Measurements from ENCODE around the gene GRK5. TPM values are rescaled to one million over a fixed set of nuclear protein-coding genes. Genes with fewer than 3 reads are reported as not detected.
A peak's percentile ranks its signal among the peaks of the same experiment; 100 is the strongest.
"Not testable (repeated sequence)": the region's sequence is repeated elsewhere in the genome, so short reads cannot be mapped to it uniquely, and the experiment has no call there.

The GRK5 gene
- total RNA-seq, 1 donor from 2014 or later, result 4.3 TPM

DNA sequence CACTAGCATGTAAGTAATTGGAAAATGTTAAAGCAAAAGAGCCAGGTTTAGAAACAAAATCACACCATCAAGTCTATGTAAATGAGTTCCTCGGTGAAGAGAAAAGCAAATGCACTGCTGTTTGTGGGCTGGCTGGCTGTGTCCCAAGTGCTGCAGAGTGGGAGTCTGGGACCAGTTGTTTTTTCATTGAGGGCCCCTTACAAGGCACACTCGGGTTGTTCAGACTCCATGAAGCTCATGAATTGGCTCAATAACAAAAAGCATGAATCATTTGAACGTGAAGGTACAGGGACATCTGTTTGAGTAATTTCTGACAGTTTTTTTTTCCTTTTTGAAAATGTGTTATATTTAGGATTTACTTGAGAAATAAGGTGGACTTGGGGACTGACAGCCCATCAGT lies 28.0 kb downstream of the GRK5 start:
- Mint-ChIP-seq H3K27me3 (ENCODE audit: insufficient read depth, low read depth) (peaks cover 3% of the 10 kb centered on the region), H3K27ac (no peak overlapping the region), H3K4me1 (peaks cover 32% of the 10 kb centered on the region), H3K4me3 (no peak overlapping the region), H3K9me3 (peaks cover 16% of the 10 kb centered on the region), H3K36me3 (peaks cover 10% of the 10 kb centered on the region)
- H3K9ac ChIP-seq, result no peak overlapping the region
- no peaks in the 10 kb centered on the region for H4K20me1 ChIP-seq (ENCODE audit: low read depth)
- H3K4me1 ChIP-seq, result peaks cover 8% of the 10 kb centered on the region
- H3K4me3 ChIP-seq, result no peak overlapping the region
- TF ChIP-seq, protein P1, sequence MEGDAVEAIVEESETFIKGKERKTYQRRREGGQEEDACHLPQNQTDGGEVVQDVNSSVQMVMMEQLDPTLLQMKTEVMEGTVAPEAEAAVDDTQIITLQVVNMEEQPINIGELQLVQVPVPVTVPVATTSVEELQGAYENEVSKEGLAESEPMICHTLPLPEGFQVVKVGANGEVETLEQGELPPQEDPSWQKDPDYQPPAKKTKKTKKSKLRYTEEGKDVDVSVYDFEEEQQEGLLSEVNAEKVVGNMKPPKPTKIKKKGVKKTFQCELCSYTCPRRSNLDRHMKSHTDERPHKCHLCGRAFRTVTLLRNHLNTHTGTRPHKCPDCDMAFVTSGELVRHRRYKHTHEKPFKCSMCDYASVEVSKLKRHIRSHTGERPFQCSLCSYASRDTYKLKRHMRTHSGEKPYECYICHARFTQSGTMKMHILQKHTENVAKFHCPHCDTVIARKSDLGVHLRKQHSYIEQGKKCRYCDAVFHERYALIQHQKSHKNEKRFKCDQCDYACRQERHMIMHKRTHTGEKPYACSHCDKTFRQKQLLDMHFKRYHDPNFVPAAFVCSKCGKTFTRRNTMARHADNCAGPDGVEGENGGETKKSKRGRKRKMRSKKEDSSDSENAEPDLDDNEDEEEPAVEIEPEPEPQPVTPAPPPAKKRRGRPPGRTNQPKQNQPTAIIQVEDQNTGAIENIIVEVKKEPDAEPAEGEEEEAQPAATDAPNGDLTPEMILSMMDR (IDR thresholded peaks at IDR 0.05), result no peak
- TF ChIP-seq EZH2phosphoT487 (IDR thresholded peaks at IDR 0.05) (no peak), EZH2 (IDR thresholded peaks at IDR 0.05) (no peak)
- no peaks in the 10 kb centered on the region for H3K36me3 ChIP-seq
- no peak overlapping the region for H3K4me2 ChIP-seq
- DNase-seq (ENCODE audit: low spot score), result no peak
- H3K27ac ChIP-seq, result no peak overlapping the region
- H3K79me2 ChIP-seq (ENCODE audit: low read depth), result no peaks in the 10 kb centered on the region
- H3K27me3 ChIP-seq, result no peaks in the 10 kb centered on the region
- H3K9me3 ChIP-seq (ENCODE audit: low read depth), result no peaks in the 10 kb centered on the region
- H3F3A ChIP-seq (ENCODE audit: low read depth), result peaks cover 7% of the 10 kb centered on the region
- H2AFZ ChIP-seq (replicated peaks), result no peak overlapping the region

GRCh38 chr10:119237722-119238436 lies 30.5 kb downstream of the GRK5 start:
- Histone ChIP-seq H4K20me1 (ENCODE audit: low read depth) (no peaks in the 10 kb centered on the region), H3F3A (ENCODE audit: low read depth) (peaks cover 7% of the 10 kb centered on the region), H3K9me3 (ENCODE audit: low read depth) (no peaks in the 10 kb centered on the region), H3K27ac (no peak overlapping the region), H2AFZ (replicated peaks) (peak overlapping the region; percentile 23), H3K4me1 (peaks cover 20% of the 10 kb centered on the region), H3K4me3 (no peak overlapping the region), H3K27me3 (no peaks in the 10 kb centered on the region), H3K9ac (no peak overlapping the region), H3K36me3 (no peaks in the 10 kb centered on the region), H3K79me2 (ENCODE audit: low read depth) (no peaks in the 10 kb centered on the region), H3K4me2 (no peak overlapping the region)
- Mint-ChIP-seq H3K4me1 (peaks cover 45% of the 10 kb centered on the region), H3K4me3 (peak overlapping the region; percentile 62), H3K36me3 (no peaks in the 10 kb centered on the region), H3K27me3 (ENCODE audit: insufficient read depth, low read depth) (peaks cover 7% of the 10 kb centered on the region), H3K27ac (peak overlapping the region; percentile 55), H3K9me3 (peaks cover 2% of the 10 kb centered on the region)
- TF ChIP-seq, protein P1 (IDR thresholded peaks at IDR 0.05), result no peak
- TF ChIP-seq EZH2 (IDR thresholded peaks at IDR 0.05) (no peak), EZH2phosphoT487 (IDR thresholded peaks at IDR 0.05) (no peak)
- DNase-seq (ENCODE audit: low spot score), result no peak

DNA sequence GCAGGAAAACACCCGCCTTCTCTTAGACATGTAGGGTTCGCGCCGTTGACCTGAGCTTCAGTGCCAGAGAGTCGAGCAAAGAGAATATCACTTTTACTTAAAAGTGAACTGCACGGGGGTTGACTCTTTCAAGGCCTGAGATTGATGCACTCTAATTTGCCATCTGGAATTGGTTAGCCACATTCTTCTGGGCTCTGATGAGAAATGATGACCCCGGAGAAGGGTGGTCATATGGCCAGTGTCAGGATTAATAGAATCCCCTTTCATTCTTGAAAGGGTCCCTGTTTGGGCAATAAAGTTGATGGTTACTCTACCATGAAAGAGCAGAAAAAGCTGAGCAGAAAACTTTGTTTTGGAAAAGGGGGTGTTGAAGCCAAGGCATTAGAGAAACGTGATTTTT lies 31.2 kb downstream of the GRK5 start:
- Histone ChIP-seq H3K4me2 (no peak overlapping the region), H3K27ac (no peak overlapping the region), H4K20me1 (ENCODE audit: low read depth) (no peaks in the 10 kb centered on the region), H3K4me1 (peaks cover 27% of the 10 kb centered on the region), H3K36me3 (no peaks in the 10 kb centered on the region), H3K9ac (no peak overlapping the region), H3F3A (ENCODE audit: low read depth) (peaks cover 9% of the 10 kb centered on the region), H3K27me3 (no peaks in the 10 kb centered on the region), H3K4me3 (no peak overlapping the region), H3K9me3 (ENCODE audit: low read depth) (no peaks in the 10 kb centered on the region), H3K79me2 (ENCODE audit: low read depth) (no peaks in the 10 kb centered on the region), H2AFZ (replicated peaks) (no peak overlapping the region)
- DNase-seq (ENCODE audit: low spot score), result no peak
- TF ChIP-seq EZH2phosphoT487 (IDR thresholded peaks at IDR 0.05) (no peak), EZH2 (IDR thresholded peaks at IDR 0.05) (no peak)
- TF ChIP-seq, protein P1 (IDR thresholded peaks at IDR 0.05), result no peak
- Mint-ChIP-seq H3K9me3 (no peaks in the 10 kb centered on the region), H3K27ac (peak overlapping the region; percentile 72), H3K4me3 (no peak overlapping the region), H3K4me1 (peaks cover 48% of the 10 kb centered on the region), H3K27me3 (ENCODE audit: insufficient read depth, low read depth) (peaks cover 7% of the 10 kb centered on the region), H3K36me3 (no peaks in the 10 kb centered on the region)

DNA sequence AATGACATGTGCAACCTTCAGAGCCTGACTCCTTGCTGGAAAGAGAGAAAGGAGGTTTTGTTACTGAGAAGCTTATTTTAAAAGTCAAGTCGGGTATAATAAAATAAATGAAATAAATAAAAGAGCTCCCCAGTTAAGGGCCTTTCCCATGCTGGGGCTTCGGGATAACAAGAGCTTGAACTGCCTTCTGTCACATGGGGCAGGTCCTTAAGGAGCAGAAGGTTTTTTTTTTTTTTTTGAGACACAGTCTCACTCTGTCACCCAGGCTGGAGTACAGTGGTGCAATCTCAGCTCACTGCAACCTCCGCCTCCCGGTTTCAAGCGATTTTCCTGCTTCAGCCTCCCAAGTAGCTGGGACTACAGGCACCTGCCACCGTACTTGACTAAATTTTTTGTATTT lies 31.6 kb downstream of the GRK5 start:
- H3K9me3 ChIP-seq (ENCODE audit: low read depth); H3K27ac Mint-ChIP-seq; H3K4me2 ChIP-seq; H3K9me3 Mint-ChIP-seq; H3K79me2 ChIP-seq (ENCODE audit: low read depth); H4K20me1 ChIP-seq (ENCODE audit: low read depth); H3K9ac ChIP-seq; H2AFZ ChIP-seq (replicated peaks); H3K4me3 Mint-ChIP-seq; H3K36me3 Mint-ChIP-seq; H3K4me3 ChIP-seq; H3K27me3 Mint-ChIP-seq (ENCODE audit: insufficient read depth, low read depth); H3K27ac ChIP-seq; H3K27me3 ChIP-seq; DNase-seq (ENCODE audit: low spot score); H3K36me3 ChIP-seq: not testable (repeated sequence)
- Histone ChIP-seq H3F3A (ENCODE audit: low read depth) (peaks cover 12% of the 10 kb centered on the region), H3K4me1 (peaks cover 32% of the 10 kb centered on the region)
- H3K4me1 Mint-ChIP-seq, result peaks cover 52% of the 10 kb centered on the region

GRCh38 chr10:119239630-119240029 lies 32.3 kb downstream of the GRK5 start:
- not testable (repeated sequence) for H4K20me1 ChIP-seq (ENCODE audit: low read depth); H3K27ac ChIP-seq; H3K27me3 Mint-ChIP-seq (ENCODE audit: insufficient read depth, low read depth); H3K9me3 ChIP-seq (ENCODE audit: low read depth); H3K27ac Mint-ChIP-seq; H3K9me3 Mint-ChIP-seq; H2AFZ ChIP-seq (replicated peaks); H3K4me3 ChIP-seq; H3K27me3 ChIP-seq; H3K4me2 ChIP-seq; H3K9ac ChIP-seq; H3K36me3 Mint-ChIP-seq; H3K4me3 Mint-ChIP-seq; DNase-seq (ENCODE audit: low spot score); H3K79me2 ChIP-seq (ENCODE audit: low read depth); H3K36me3 ChIP-seq
- Histone ChIP-seq H3F3A (ENCODE audit: low read depth) (peaks cover 12% of the 10 kb centered on the region), H3K4me1 (peaks cover 35% of the 10 kb centered on the region)
- peaks cover 52% of the 10 kb centered on the region for H3K4me1 Mint-ChIP-seq
